Stimulated activated CD8-positive, alpha-beta memory T cell treated with anti-CD3 and anti-CD28 coated beads, Interleukin-12 subunit alpha, Interleukin-12 subunit beta, amount 100 ng/mL, for 24 hours (primary cell): ENCODE data around the gene SYT7.
"Not testable (repeated sequence)": the region's sequence is repeated elsewhere in the genome, so short reads cannot be mapped to it uniquely, and the experiment has no call there.

Source experiments
- DNase-seq: peaks from one replicate; pipeline ENCODE4 v3.0.0-alpha.2; 2020; ENCODE audit errors: extremely low read depth

Gene SYT7, protein sequence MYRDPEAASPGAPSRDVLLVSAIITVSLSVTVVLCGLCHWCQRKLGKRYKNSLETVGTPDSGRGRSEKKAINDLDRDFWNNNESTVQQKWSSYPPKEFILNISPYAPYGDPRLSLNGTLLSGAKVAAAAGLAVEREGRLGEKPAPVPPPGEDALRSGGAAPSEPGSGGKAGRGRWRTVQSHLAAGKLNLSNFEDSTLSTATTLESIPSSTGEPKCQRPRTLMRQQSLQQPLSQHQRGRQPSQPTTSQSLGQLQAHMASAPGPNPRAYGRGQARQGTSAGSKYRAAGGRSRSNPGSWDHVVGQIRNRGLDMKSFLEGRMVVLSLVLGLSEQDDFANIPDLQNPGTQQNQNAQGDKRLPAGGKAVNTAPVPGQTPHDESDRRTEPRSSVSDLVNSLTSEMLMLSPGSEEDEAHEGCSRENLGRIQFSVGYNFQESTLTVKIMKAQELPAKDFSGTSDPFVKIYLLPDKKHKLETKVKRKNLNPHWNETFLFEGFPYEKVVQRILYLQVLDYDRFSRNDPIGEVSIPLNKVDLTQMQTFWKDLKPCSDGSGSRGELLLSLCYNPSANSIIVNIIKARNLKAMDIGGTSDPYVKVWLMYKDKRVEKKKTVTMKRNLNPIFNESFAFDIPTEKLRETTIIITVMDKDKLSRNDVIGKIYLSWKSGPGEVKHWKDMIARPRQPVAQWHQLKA

GRCh38 chr11:61581030-61581928, at the start of gene SYT7:
Gene SYT7, minus strand, starts transcription at chr11:61581076. Its CDS starts 256 bp downstream, at chr11:61580820.
- DNase-seq: peak; percentile 83

- no peak for DNase-seq
These were observed 49.2 kb upstream of the SYT7 start for GRCh38 chr11:61630089-61630488.

- no peak for DNase-seq
These were observed 48.4 kb upstream of the SYT7 start for GRCh38 chr11:61629082-61629833.

GRCh38 chr11:61628662-61628970, 47.7 kb upstream of the SYT7 start:
- DNase-seq: no peak

- DNase-seq: no peak
These were observed 47.2 kb upstream of the SYT7 start for GRCh38 chr11:61627850-61628661.

DNA sequence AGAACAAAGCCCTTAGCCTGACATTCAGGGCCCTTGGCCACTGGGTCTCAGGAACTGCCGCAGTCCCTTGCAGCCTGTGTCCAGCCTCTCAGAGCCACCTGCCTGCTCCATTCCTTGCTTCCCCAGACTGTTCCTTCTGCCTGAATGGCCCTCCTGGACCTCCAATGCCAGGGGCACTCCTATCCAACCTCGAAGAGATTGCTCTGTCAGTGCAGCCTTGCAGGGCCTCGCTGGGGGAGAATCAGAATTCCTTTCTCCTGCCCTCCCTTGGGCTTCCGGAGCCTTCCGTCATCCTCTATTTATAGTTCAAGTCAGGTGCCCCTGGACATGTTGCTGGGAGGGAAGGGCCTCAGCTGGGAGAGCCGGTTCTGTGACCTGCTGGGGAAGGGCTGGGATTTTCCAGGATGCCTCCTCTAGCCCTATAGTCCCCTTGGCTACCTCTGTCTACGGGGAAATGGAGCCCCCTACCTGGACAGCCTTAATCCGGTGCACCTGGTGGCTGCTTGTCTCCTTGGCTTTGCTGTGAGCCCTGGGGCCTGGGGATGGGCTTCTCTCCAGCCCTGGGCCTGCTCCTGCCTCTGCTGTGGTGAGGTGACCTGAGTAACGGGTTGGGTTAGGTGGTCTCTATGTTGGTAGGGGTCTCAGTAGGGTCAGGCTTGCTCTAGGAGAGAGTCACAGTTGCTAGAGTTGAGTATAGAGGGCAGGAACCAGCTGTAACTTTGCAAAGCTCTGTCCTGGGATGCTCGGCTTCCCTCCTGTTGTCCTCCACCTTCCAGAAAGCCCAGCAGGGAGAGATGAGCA, 45.9 kb upstream of the SYT7 start:
- no peak for DNase-seq

DNA sequence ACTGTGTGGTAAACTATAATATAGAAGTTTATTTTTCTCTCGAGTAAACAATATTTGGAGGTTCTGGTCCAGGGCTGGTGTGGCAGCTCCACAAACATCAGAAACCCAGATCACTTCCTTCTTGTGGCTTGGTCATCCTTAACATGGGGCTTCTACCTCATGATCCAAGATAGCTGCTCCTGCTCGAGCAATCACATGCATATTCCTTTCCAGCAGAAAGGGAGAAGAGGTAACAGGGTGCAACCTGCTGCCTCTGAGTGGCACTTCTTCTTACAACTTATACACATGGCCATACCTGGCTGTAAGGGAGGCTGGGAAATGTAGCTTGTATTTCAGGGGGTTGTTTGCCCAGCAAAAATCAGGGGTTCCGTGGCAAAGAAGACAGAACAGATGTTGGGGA, 44.6 kb upstream of the SYT7 start:
- no peak for DNase-seq

- no peak for DNase-seq
These were observed 41.2 kb upstream of the SYT7 start for GRCh38 chr11:61621917-61622585.

DNA sequence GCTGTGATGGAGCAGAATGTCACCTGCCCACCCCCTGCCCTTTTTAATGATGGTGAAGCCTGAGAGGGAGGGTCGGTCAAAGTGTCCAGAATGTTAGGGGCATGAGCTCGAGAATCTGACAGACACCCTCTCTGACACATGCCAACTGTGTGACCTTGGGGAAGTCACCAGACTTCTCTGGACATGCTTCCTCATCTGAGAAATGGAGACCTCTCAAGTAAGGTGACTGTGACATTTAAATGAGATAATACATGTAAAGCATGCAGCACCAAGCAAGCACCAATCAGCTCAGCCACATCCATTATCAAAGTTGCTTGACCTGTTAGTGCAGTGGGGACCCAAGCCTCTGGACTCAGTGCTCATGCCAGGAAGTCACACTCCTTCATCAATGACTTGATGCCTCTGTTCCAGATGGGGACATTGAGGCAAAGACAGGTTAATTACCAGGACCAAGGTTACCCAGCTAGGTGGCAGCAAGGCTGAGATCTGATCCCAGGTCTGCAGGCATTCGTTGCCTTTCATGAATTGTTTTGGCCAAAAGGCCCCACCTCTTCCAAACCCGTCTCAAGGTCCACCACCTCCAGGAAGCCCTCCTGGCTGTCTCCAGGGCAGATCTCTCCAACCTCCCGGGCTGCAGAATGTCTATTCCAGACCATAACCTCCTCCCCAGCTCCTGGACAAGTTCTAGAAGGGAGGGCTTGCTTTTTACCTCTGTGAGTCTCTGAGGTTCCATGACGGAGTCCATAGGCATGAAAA, 38.8 kb upstream of the SYT7 start:
- DNase-seq: no peak

GRCh38 chr11:61618978-61619377, 38.1 kb upstream of the SYT7 start:
- DNase-seq: no peak

DNA sequence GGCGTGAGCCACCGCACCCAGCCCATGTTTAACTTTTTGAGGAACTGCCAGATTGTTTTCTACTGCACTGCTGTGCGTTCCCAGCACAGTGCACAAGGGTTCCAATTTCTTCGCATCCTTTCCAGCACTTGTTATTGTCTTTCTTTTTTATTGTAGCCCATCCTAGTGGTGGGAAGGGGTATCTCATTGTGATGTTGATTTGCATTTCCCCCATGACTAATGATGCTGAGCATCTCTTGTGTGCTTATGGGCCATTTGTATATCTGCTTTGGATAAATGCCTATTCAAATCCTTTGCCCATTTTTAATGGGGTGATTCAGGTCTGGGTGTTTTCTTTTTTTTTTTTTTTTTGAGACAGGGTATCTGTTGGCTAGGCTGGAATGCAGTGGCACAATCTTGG, 36.6 kb upstream of the SYT7 start:
- no peak for DNase-seq

DNA sequence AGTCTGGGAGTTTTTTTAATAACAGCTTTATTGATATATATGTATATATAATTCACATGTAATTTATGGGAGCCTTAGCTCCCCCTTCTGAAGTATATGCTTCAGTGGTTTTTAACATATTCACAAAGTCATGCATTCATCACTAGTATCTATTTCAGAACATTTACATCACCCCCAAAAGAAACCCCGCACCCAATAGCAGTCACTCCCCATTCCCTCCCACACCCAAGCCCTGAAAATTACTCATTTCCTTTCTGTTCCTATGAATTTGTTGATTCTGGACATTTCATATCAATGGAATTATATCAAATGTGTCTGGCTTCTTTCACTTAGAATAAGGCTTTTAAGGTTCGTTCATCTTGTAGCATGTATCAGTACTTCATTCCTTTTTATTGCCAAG, 35.6 kb upstream of the SYT7 start:
- DNase-seq: no peak

DNA sequence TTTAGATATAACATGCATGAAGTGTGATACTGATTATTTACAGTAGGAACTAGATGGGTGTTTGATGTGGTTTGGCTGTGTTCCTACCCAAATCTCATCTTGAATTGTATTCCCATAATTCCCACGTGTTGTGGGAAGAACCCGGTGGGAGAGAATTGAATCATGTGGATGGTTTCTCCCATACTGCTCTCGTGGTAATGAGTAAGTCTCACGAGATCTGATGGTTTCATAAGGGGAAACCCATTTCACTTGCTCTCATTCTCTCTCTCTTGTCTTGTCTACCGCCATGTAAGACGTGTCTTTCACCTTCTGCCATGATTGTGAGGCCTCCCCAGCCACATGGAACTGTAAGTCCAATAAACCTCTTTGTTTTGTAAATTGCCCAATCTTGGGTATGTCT, 33.9 kb upstream of the SYT7 start:
- DNase-seq: not testable (repeated sequence)

DNA sequence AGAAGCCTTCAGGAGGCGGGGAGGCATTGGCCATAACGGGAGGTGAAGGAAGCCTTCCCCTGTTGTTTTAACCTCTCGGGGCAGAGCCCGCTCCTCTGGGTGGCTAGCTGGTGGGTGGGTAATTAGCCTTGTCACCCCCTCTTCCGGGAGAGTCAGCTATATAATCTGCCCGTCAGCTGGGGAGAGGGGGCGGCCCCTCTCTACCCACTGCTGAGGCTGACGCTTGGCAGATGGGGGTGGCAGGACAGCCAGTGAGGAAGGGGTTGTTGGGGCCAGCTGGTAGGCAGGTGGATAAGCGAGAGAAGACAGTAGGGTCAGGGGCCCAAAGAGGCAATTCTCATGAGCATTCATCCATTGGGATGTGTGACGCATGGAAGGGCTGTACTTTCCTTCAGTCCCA, 33.0 kb upstream of the SYT7 start:
- DNase-seq: no peak

GRCh38 chr11:61613051-61613450, 32.2 kb upstream of the SYT7 start:
- DNase-seq: no peak

- no peak for DNase-seq
These were observed 30.4 kb upstream of the SYT7 start for GRCh38 chr11:61611309-61611708.

DNA sequence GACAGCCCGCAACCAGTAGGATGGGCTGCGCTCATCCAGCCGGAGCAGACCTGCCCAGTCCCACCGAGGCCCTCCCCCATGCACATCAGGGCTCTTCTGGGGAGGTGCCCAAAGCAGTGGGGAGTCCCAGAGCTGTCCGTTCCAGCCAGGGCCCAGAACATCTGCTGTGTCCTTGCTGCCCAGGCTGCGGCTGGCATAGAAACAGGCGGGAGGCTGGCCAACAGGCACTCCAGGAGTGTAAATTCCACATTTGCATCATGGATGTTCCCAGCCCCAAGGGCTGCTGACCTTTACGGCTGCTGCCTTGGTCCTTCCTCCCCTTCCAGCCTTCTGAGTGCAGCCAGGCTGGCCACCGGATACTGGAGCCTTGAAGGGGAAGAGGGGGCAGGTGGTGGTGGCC, 30.0 kb upstream of the SYT7 start:
- no peak for DNase-seq

DNA sequence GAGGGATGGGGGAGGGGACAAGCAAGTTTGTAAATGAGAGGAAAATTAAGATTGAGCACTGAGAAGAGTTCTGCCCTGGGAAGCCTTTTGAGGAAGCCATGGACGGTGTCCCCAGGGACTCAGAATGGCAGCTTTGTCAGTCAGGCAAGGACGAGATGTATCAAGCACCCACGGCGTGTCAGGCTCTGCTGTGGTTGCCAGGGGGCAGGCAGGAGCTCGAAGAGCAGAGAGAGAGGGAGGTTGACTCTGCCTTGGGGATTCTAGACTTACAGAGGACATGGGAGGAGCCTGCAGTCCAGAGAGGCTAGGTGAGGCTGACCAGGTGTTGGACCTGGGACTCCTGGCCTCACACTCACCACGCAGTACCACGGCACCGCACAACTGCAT, 29.1 kb upstream of the SYT7 start:
- no peak for DNase-seq
